NB4 (cell line): Measurements from ENCODE around the gene MAP3K20.

ENCODE experiments used
- POLR2A ChIP-seq: IDR thresholded peaks from 2 replicates; pipeline ENCODE4 v1.6.1; 2011; ENCODE audit warnings: mild to moderate bottlenecking; ENCODE audit not compliant: insufficient read length; ENCODE audit errors: extremely low read depth
- TF ChIP-seq, protein P1 (sequence below): IDR thresholded peaks from one replicate; pipeline ENCODE4 v1.5.1; 2012; ENCODE audit warnings: low read depth, low read length

DNA sequence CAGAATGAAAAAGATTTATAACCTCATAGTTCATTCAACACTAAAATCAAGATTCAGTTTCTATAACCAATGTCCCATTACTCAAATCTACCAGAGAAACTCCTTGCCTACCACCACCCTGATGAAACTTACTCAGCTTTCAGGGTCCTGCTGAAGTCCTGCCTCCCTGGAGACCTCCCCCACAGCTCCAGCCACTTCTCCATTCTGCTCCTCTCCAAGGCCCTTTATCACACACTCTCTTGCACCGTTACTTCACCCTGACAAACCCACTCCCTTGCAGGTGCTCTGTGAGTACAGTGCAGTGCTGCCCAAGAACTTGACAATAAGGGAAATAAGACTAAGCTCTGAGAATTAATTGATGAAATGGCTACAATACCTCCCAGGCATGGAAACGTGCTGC, 195.5 kb downstream of the MAP3K20 start:
- TF ChIP-seq POLR2A, result no peak
- TF ChIP-seq, protein P1, sequence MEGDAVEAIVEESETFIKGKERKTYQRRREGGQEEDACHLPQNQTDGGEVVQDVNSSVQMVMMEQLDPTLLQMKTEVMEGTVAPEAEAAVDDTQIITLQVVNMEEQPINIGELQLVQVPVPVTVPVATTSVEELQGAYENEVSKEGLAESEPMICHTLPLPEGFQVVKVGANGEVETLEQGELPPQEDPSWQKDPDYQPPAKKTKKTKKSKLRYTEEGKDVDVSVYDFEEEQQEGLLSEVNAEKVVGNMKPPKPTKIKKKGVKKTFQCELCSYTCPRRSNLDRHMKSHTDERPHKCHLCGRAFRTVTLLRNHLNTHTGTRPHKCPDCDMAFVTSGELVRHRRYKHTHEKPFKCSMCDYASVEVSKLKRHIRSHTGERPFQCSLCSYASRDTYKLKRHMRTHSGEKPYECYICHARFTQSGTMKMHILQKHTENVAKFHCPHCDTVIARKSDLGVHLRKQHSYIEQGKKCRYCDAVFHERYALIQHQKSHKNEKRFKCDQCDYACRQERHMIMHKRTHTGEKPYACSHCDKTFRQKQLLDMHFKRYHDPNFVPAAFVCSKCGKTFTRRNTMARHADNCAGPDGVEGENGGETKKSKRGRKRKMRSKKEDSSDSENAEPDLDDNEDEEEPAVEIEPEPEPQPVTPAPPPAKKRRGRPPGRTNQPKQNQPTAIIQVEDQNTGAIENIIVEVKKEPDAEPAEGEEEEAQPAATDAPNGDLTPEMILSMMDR, result no peak
